GM23338 (cell line): ENCODE measurements around the gene USP48. TPM values are rescaled to one million over a fixed set of nuclear protein-coding genes. Genes with fewer than 3 reads are reported as not detected.

Experiments
- ATAC-seq: fragments of 200-7000 bp; cut with Tn5 transposase; 3 replicates; pipeline ENCODE4 v1.9.1; 2020
- DNase-seq: peaks from one replicate; pipeline ENCODE4 v3.0.0-alpha.2; 2015; ENCODE audit warnings: low spot score
- H2AFZ ChIP-seq: fragments of 200-600 bp; sonication (generic); 2 replicates; pipeline ENCODE4 v1.8.0; 2016; ENCODE audit warnings: antibody characterized with exemption, mild to moderate bottlenecking, moderate library complexity
- H3F3A ChIP-seq: fragments of 200-600 bp; sonication (generic); replicated peaks from 2 replicates; pipeline ENCODE4 v1.8.0; 2017; ENCODE audit warnings: antibody characterized with exemption, mixed run types, low read depth
- H3K27ac ChIP-seq: fragments of 200-600 bp; sonication (generic); 2 replicates; pipeline ENCODE4 v1.6.1; 2016; ENCODE audit warnings: low read depth
- H3K27me3 ChIP-seq: fragments of 200-600 bp; sonication (generic); 2 replicates; pipeline ENCODE4 v1.8.0; 2016; ENCODE audit warnings: mild to moderate bottlenecking, mixed run types, moderate library complexity; ENCODE audit not compliant: insufficient read depth
- H3K36me3 ChIP-seq: fragments of 200-600 bp; sonication (generic); 2 replicates; pipeline ENCODE4 v1.8.0; 2016; ENCODE audit warnings: mild to moderate bottlenecking; ENCODE audit not compliant: insufficient read depth
- H3K4me1 ChIP-seq: fragments of 200-600 bp; sonication (generic); 2 replicates; pipeline ENCODE4 v1.8.0; 2016; ENCODE audit warnings: mild to moderate bottlenecking, moderate library complexity; ENCODE audit not compliant: insufficient read depth
- H3K4me2 ChIP-seq: fragments of 200-600 bp; sonication (generic); 2 replicates; pipeline ENCODE4 v1.7.1; 2017; ENCODE audit warnings: mixed run types
- H3K4me3 ChIP-seq: fragments of 200-600 bp; sonication (generic); 2 replicates; pipeline ENCODE4 v1.6.1; 2016; ENCODE audit warnings: mixed run types
- H3K79me2 ChIP-seq: fragments of 200-600 bp; sonication (generic); replicated peaks from 2 replicates; pipeline ENCODE4 v1.8.0; 2017; ENCODE audit warnings: mild to moderate bottlenecking; ENCODE audit not compliant: insufficient read depth
- H3K9me2 ChIP-seq: fragments of 200-600 bp; sonication (generic); 2 replicates; pipeline ENCODE4 v1.8.0; 2017; ENCODE audit not compliant: insufficient read depth
- H4K20me1 ChIP-seq: fragments of 200-600 bp; sonication (generic); replicated peaks from 2 replicates; pipeline ENCODE4 v1.8.0; 2017; ENCODE audit warnings: mild to moderate bottlenecking; ENCODE audit not compliant: insufficient read depth
- H3K27ac Mint-ChIP-seq: 2 replicates; pipeline ENCODE4 v1.8.0; 2020; ENCODE audit warnings: inconsistent platforms, mild to moderate bottlenecking, moderate library complexity, mixed read lengths
- H3K27me3 Mint-ChIP-seq: 3 replicates; pipeline ENCODE4 v1.8.0; 2022; ENCODE audit warnings: low read depth, mild to moderate bottlenecking, moderate library complexity, mixed read lengths, inconsistent platforms; ENCODE audit not compliant: insufficient read depth, poor library complexity
- H3K36me3 Mint-ChIP-seq: 3 replicates; pipeline ENCODE4 v1.8.0; 2021; ENCODE audit warnings: low read depth, mild to moderate bottlenecking, inconsistent platforms, moderate library complexity, mixed read lengths
- H3K4me1 Mint-ChIP-seq: 3 replicates; pipeline ENCODE4 v1.8.0; 2020; ENCODE audit warnings: mild to moderate bottlenecking, inconsistent platforms, mixed read lengths
- H3K4me3 Mint-ChIP-seq: 3 replicates; pipeline ENCODE4 v1.8.0; 2021; ENCODE audit warnings: moderate library complexity, mild to moderate bottlenecking, inconsistent platforms, mixed read lengths
- H3K9me3 Mint-ChIP-seq: 3 replicates; pipeline ENCODE4 v1.8.0; 2020; ENCODE audit warnings: moderate library complexity, mild to moderate bottlenecking, inconsistent platforms, mixed read lengths
- CREB1 ChIP-seq: fragments of 250-450 bp; sonication (Bioruptor Pico); IDR thresholded peaks from 2 replicates; pipeline ENCODE4 v1.5.0; 2020; ENCODE audit warnings: low read depth, mild to moderate bottlenecking, moderate library complexity
- ETS1 ChIP-seq: IDR thresholded peaks from 2 replicates; pipeline ENCODE4 v1.6.1; 2016; ENCODE audit warnings: antibody characterized with exemption
- EZH2 ChIP-seq: fragments of 200-600 bp; sonication (generic); IDR thresholded peaks from one replicate; pipeline ENCODE4 v1.8.0; 2017; ENCODE audit warnings: antibody characterized with exemption, mild to moderate bottlenecking, low read depth; ENCODE audit not compliant: unreplicated experiment
- EZH2phosphoT487 ChIP-seq: fragments of 200-600 bp; sonication (generic); IDR thresholded peaks from one replicate; pipeline ENCODE4 v1.8.1; 2018; ENCODE audit warnings: antibody characterized with exemption; ENCODE audit not compliant: unreplicated experiment
- JUNB ChIP-seq: IDR thresholded peaks from one replicate; pipeline ENCODE4 v1.6.1; 2016; ENCODE audit warnings: antibody characterized with exemption; ENCODE audit not compliant: unreplicated experiment
- NANOG ChIP-seq: IDR thresholded peaks from 2 replicates; pipeline ENCODE4 v1.6.1; 2016; ENCODE audit warnings: antibody characterized with exemption, borderline replicate concordance
- POLR2AphosphoS5 ChIP-seq: IDR thresholded peaks from 2 replicates; pipeline ENCODE4 v1.6.1; 2016; ENCODE audit warnings: antibody characterized with exemption, low read depth
- STAT1 ChIP-seq: IDR thresholded peaks from one replicate; pipeline ENCODE4 v1.6.1; 2016; ENCODE audit warnings: antibody characterized with exemption; ENCODE audit not compliant: unreplicated experiment
- ZNF114 ChIP-seq: fragments of 250-450 bp; sonication (Bioruptor Pico); IDR thresholded peaks from 2 replicates; pipeline ENCODE4 v1.5.0; 2020; ENCODE audit warnings: mild to moderate bottlenecking, moderate library complexity
- ZNF331 ChIP-seq: fragments of 250-450 bp; sonication (Bioruptor Pico); IDR thresholded peaks from 2 replicates; pipeline ENCODE4 v1.5.0; 2020; ENCODE audit warnings: low read depth, mild to moderate bottlenecking, moderate library complexity
- polyA plus RNA-seq: library from polyadenylated mRNA; unstranded; fragments of >200 nt; fragmentation: Nextera tagmentation; extraction: Ambion mirVana; gene quantifications from 2 replicates; pipeline ENCODE4 v1.2.1, GENCODE V29; 2016
- total RNA-seq: library from RNA; depleted of rRNA; stranded (reverse); fragments of >200 nt; shearing (Covaris generic); gene quantifications from 2 replicates; pipeline ENCODE4 v1.2.3, GENCODE V29; 2014
- TF ChIP-seq, protein P1 (sequence below): fragments of 250-450 bp; sonication (Bioruptor Pico); IDR thresholded peaks from 2 replicates; pipeline ENCODE4 v1.5.0; 2020; ENCODE audit warnings: mild to moderate bottlenecking, moderate library complexity
- TF ChIP-seq, protein P2 (sequence below), 2 experiments: fragments of 200-600 bp in 1 of 2; sonication (generic) in 1 of 2; conservative IDR thresholded peaks; 2 replicates each; pipeline versions ENCODE4 v1.5.1 to v1.6.1; 2016 to 2017; ENCODE audit warnings: antibody characterized with exemption in 2 of 2, low read depth in 2 of 2, mild to moderate bottlenecking in 2 of 2, moderate library complexity in 1 of 2
- TF ChIP-seq, protein P3 (sequence below): IDR thresholded peaks from one replicate; pipeline ENCODE4 v1.6.1; 2018; ENCODE audit warnings: antibody characterized with exemption; ENCODE audit not compliant: unreplicated experiment

The USP48 gene
- total and polyA plus RNA-seq, 2 experiments from 2014 or later: 85.9 to 151 TPM

GRCh38 chr1:21770201-21770600, 12.7 kb downstream of the USP48 start:
- no peak overlapping the region for H3K27ac ChIP-seq
- H3K79me2 ChIP-seq: peaks cover 100% of the 10 kb centered on the region

More at GRCh38 chr1:21770201-21770600, 12.7 kb downstream of the USP48 start:
- DNase-seq (no peak), ATAC-seq (no peak)
- Histone ChIP-seq H4K20me1 (peaks cover 68% of the 10 kb centered on the region), H3F3A (no peaks in the 10 kb centered on the region), H3K27me3 (no peaks in the 10 kb centered on the region), H3K4me2 (no peak overlapping the region), H3K36me3 (no peaks in the 10 kb centered on the region), H2AFZ (no peak overlapping the region), H3K4me3 (no peak overlapping the region), H3K9me2 (no peaks in the 10 kb centered on the region), H3K4me1 (no peaks in the 10 kb centered on the region; the same call in 1 of the 2 replicates)
- Mint-ChIP-seq H3K9me3 (no peaks in the 10 kb centered on the region; the same call in 2 of the 3 replicates), H3K36me3 (no peaks in the 10 kb centered on the region; the same call in 2 of the 3 replicates), H3K27me3 (peaks cover 2% of the 10 kb centered on the region), H3K4me1 (peaks cover 12% of the 10 kb centered on the region; the same call in 2 of the 3 replicates), H3K27ac (no peak overlapping the region), H3K4me3 (no peak overlapping the region)
- no peak for TF ChIP-seq ZNF114
- no peak for TF ChIP-seq ZNF331 (CRISPR knock-in tag)
- TF ChIP-seq POLR2AphosphoS5: no peak
- no peak for TF ChIP-seq CREB1 (CRISPR knock-in tag)
- TF ChIP-seq NANOG: no peak
- TF ChIP-seq, protein P1, sequence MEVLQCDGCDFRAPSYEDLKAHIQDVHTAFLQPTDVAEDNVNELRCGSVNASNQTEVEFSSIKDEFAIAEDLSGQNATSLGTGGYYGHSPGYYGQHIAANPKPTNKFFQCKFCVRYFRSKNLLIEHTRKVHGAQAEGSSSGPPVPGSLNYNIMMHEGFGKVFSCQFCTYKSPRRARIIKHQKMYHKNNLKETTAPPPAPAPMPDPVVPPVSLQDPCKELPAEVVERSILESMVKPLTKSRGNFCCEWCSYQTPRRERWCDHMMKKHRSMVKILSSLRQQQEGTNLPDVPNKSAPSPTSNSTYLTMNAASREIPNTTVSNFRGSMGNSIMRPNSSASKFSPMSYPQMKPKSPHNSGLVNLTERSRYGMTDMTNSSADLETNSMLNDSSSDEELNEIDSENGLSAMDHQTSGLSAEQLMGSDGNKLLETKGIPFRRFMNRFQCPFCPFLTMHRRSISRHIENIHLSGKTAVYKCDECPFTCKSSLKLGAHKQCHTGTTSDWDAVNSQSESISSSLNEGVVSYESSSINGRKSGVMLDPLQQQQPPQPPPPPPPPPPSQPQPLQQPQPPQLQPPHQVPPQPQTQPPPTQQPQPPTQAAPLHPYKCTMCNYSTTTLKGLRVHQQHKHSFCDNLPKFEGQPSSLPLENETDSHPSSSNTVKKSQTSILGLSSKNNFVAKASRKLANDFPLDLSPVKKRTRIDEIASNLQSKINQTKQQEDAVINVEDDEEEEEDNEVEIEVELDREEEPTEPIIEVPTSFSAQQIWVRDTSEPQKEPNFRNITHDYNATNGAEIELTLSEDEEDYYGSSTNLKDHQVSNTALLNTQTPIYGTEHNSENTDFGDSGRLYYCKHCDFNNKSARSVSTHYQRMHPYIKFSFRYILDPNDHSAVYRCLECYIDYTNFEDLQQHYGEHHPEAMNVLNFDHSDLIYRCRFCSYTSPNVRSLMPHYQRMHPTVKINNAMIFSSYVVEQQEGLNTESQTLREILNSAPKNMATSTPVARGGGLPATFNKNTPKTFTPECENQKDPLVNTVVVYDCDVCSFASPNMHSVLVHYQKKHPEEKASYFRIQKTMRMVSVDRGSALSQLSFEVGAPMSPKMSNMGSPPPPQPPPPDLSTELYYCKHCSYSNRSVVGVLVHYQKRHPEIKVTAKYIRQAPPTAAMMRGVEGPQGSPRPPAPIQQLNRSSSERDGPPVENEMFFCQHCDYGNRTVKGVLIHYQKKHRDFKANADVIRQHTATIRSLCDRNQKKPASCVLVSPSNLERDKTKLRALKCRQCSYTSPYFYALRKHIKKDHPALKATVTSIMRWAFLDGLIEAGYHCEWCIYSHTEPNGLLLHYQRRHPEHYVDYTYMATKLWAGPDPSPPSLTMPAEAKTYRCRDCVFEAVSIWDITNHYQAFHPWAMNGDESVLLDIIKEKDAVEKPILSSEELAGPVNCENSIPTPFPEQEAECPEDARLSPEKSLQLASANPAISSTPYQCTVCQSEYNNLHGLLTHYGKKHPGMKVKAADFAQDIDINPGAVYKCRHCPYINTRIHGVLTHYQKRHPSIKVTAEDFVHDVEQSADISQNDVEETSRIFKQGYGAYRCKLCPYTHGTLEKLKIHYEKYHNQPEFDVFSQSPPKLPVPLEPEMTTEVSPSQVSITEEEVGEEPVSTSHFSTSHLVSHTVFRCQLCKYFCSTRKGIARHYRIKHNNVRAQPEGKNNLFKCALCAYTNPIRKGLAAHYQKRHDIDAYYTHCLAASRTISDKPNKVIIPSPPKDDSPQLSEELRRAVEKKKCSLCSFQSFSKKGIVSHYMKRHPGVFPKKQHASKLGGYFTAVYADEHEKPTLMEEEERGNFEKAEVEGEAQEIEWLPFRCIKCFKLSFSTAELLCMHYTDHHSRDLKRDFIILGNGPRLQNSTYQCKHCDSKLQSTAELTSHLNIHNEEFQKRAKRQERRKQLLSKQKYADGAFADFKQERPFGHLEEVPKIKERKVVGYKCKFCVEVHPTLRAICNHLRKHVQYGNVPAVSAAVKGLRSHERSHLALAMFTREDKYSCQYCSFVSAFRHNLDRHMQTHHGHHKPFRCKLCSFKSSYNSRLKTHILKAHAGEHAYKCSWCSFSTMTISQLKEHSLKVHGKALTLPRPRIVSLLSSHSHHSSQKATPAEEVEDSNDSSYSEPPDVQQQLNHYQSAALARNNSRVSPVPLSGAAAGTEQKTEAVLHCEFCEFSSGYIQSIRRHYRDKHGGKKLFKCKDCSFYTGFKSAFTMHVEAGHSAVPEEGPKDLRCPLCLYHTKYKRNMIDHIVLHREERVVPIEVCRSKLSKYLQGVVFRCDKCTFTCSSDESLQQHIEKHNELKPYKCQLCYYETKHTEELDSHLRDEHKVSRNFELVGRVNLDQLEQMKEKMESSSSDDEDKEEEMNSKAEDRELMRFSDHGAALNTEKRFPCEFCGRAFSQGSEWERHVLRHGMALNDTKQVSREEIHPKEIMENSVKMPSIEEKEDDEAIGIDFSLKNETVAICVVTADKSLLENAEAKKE (CRISPR knock-in tag): no peak
- no peak for TF ChIP-seq ETS1
- TF ChIP-seq EZH2phosphoT487: no peak
- TF ChIP-seq STAT1: no peak
- no peak for TF ChIP-seq EZH2
- no peak for TF ChIP-seq JUNB
- TF ChIP-seq, protein P2, sequence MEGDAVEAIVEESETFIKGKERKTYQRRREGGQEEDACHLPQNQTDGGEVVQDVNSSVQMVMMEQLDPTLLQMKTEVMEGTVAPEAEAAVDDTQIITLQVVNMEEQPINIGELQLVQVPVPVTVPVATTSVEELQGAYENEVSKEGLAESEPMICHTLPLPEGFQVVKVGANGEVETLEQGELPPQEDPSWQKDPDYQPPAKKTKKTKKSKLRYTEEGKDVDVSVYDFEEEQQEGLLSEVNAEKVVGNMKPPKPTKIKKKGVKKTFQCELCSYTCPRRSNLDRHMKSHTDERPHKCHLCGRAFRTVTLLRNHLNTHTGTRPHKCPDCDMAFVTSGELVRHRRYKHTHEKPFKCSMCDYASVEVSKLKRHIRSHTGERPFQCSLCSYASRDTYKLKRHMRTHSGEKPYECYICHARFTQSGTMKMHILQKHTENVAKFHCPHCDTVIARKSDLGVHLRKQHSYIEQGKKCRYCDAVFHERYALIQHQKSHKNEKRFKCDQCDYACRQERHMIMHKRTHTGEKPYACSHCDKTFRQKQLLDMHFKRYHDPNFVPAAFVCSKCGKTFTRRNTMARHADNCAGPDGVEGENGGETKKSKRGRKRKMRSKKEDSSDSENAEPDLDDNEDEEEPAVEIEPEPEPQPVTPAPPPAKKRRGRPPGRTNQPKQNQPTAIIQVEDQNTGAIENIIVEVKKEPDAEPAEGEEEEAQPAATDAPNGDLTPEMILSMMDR (conservative IDR thresholded peaks at IDR 0.05; ENCODE audit: low read depth in 2 of 2): no peak
- TF ChIP-seq, protein P3, sequence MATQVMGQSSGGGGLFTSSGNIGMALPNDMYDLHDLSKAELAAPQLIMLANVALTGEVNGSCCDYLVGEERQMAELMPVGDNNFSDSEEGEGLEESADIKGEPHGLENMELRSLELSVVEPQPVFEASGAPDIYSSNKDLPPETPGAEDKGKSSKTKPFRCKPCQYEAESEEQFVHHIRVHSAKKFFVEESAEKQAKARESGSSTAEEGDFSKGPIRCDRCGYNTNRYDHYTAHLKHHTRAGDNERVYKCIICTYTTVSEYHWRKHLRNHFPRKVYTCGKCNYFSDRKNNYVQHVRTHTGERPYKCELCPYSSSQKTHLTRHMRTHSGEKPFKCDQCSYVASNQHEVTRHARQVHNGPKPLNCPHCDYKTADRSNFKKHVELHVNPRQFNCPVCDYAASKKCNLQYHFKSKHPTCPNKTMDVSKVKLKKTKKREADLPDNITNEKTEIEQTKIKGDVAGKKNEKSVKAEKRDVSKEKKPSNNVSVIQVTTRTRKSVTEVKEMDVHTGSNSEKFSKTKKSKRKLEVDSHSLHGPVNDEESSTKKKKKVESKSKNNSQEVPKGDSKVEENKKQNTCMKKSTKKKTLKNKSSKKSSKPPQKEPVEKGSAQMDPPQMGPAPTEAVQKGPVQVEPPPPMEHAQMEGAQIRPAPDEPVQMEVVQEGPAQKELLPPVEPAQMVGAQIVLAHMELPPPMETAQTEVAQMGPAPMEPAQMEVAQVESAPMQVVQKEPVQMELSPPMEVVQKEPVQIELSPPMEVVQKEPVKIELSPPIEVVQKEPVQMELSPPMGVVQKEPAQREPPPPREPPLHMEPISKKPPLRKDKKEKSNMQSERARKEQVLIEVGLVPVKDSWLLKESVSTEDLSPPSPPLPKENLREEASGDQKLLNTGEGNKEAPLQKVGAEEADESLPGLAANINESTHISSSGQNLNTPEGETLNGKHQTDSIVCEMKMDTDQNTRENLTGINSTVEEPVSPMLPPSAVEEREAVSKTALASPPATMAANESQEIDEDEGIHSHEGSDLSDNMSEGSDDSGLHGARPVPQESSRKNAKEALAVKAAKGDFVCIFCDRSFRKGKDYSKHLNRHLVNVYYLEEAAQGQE: no peak
